Activated CD8-positive, alpha-beta memory T cell treated with anti-CD3 and anti-CD28 coated beads for 36 hours (primary cell): ENCODE data around the gene RPL36. TPM values are rescaled to one million over a fixed set of nuclear protein-coding genes. Genes with fewer than 3 reads are reported as not detected.
"Not testable (repeated sequence)": the region's sequence is repeated elsewhere in the genome, so short reads cannot be mapped to it uniquely, and the experiment has no call there.

ENCODE experiments used
- CTCF ChIA-PET: fragments of 350-600 bp; sonication (Branson Sonifier 250); formaldehyde crosslinking; loops from one replicate; lab custom pipeline; 2021; ENCODE audit warnings: antibody characterized with exemption; lab: Charles Lee
- POLR2A ChIA-PET: fragments of 350-600 bp; sonication (Branson Sonifier 250); formaldehyde crosslinking; loops from one replicate; lab custom pipeline; 2021; ENCODE audit warnings: antibody characterized with exemption; lab: Charles Lee
- total RNA-seq, 2 experiments: library from RNA; stranded (reverse); gene quantifications; one replicate each; pipeline ENCODE4 v1.2.3, GENCODE V29; 2021

Gene RPL36
- total RNA-seq, 2 experiments from 2014 or later = 1,455 to 1,458 TPM

GRCh38 chr19:5717215-5717935 lies 27.3 kb downstream of the RPL36 start:
- POLR2A ChIA-PET = interaction anchor here (0.7 to 4.4 kb wide), 5 partner anchors 10 to 187 kb away, joined by 3 to 73 read pairs (median 3); partner anchors contain the start of gene RPL36
- CTCF ChIA-PET = interaction anchor here (1.6 to 2.8 kb wide), 3 partner anchors 10 to 27 kb away, joined by 5 to 25 read pairs (median 8); partner anchors contain the start of gene RPL36

DNA sequence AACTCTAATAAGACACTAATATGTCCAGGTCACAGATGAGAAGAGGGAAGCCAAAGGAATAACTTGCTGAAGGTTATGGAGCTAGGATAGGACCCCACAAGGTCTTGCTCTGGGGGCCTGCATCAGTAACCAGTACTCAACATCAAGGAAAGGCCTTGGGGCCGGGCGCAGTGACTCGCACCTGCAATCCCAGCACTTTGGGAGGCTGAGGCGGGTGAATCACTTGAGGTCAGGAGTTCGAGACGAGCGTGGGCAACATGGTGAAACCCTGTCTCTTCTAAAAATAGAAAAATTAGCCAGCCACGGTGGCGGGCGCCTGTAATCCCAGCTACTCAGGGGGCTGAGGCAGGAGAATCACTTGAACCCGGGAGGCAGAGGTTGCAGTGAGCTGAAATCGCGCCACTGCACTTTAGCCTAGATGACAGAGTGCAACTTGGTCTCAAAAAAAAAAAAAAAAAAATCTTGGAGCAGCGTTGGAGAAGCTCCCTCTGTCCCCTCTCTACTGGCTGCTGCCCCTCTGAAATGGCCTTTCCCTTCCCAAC lies 28.0 kb downstream of the RPL36 start:
- ChIA-PET CTCF (interaction anchor here (0.6 to 3.5 kb wide), 7 partner anchors 9 to 1578 kb away, joined by 3 to 30 read pairs (median 6); partner anchors contain the start of gene RPL36), POLR2A (interaction anchor here (0.6 to 4.4 kb wide), 16 partner anchors 8 to 1479 kb away, joined by 3 to 73 read pairs (median 5); partner anchors contain the start of genes DUS3L, NDUFA11, RPL36 and SAFB)

DNA sequence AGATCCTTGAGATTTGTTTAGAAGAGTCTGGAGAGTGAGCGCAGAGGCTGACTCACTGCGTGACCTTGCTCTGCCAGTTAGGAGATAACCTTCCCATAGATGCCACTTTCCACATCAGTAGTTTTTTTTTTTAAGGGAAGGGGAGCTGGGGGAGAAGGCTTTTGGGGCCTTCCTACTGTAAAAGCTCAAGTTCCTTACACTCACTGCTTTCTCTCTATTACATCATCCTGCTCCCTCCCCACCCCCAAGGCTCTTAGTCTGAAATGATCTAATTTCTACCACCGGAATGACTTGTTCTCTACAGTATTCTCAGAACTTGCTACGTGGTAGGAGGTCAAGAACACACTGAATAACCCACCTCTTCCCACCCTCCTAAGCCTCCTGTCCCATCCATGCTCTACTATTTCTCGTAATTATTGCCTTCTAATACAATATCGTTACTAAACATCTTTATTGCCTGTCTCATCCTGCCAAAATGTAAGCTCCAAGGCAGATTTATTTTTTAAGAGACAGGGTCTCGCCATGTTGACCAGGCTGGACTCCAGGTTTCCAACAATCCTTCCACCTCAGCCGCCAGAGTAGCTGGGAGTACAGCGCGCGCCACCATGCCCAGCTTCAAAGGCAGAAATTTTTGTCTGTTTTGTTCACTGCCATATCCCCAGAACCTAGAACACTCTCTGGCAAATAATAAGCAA lies 28.6 kb downstream of the RPL36 start:
- ChIA-PET CTCF (interaction anchor here (0.6 to 3.5 kb wide), 7 partner anchors 9 to 1579 kb away, joined by 3 to 30 read pairs (median 5); partner anchors contain the start of gene RPL36), POLR2A (interaction anchor here (0.6 to 4.4 kb wide), 19 partner anchors 9 to 1478 kb away, joined by 3 to 73 read pairs (median 5); partner anchors contain the start of genes DUS3L, NDUFA11, RPL36 and SAFB)

GRCh38 chr19:5719274-5719960 lies 29.3 kb downstream of the RPL36 start:
- ChIA-PET POLR2A (interaction anchor here (0.6 to 4.4 kb wide), 11 partner anchors 12 to 742 kb away, joined by 3 to 73 read pairs (median 12); partner anchors contain the start of genes DUS3L, NDUFA11, RPL36 and SAFB), CTCF (interaction anchor here (0.9 to 3.5 kb wide), 6 partner anchors 10 to 85 kb away, joined by 4 to 30 read pairs (median 6); partner anchors contain the start of gene RPL36)

DNA sequence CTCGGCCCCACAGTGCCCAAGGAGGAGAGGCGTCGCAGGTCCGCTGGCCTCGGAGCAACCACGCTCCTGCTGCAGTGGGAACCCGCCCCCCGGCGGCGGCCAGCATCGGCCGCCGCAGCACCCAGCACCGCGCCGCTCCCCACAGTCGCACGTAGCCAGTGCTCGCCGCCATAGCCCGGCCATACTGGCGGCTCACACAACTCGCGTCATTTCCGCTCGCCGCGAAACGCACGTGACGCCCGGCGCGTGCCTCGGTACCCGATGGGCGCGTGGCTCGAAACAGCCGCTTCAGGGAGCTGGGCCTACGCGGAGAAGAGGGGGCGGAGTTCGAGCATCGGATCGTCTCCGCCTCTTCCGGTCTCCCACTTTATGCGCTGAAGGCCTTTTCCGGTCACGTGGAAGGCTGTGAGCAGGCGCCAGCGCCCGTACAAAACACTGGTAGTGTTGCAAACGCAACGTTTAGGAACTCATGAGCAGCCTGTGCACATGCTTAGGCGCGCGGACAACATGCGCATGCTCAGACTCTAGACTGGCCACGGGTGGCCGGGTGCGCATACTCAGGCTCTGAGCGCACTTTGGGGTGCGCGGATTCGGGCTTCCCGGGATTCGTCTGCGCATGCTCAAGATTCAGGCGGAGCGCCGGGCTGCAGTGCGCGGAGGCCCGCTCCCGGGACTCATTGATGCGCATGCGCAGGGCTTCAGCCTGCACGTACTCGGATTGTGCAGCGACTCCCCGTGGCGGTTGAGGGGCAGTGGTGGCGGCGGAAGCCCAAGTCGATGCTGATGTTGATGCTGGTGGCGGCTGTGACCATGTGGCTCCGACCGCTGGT lies 30.1 kb downstream of the RPL36 start, which contains the start of the genes CATSPERD and LONP1:
TSS of gene CATSPERD (plus strand) at position 677 of the 830 bp plus-strand sequence. CDS start at position 778, 101 bp downstream.
TSS of gene LONP1 (minus strand) at position 186 of the 830 bp plus-strand sequence. CDS start at position 172, 14 bp downstream.
- POLR2A ChIA-PET = interaction anchor here (0.5 to 4.4 kb wide), 8 partner anchors 14 to 108 kb away, joined by 3 to 73 read pairs (median 10); partner anchors contain the start of genes DUS3L, RPL36, SAFB and SAFB2
- CTCF ChIA-PET = interaction anchor here (0.9 to 3.5 kb wide), 7 partner anchors 18 to 83 kb away, joined by 3 to 30 read pairs (median 7); no protein-coding TSS in a partner anchor

DNA sequence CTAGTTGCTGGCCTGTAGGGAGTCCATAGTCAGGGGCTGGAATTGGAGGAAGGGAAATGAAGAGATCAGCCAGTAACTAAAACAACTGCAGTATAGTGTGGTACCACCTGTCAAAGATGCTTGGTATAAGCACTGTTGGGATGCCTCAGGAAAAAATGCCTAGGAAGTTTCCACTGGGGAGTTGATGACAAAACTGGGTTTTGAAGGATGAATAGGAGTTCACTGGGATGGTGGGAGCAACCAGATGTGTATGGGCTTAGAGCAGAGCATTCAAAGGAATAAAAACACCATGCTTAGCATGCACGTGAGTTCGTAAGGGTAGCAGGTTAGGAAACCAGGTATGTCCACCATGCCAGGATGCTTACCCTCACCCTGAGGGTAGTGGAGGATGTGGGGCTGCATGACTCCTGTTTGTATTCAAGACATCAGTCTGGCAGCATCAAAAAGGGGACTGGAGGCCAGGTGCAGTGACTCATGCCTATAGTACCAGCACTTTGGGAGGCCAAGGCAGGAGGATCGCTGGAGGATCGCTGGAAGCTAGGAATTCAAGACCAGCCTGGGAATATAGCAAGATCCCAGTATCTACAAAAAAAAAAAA lies 37.5 kb downstream of the RPL36 start:
- CTCF ChIA-PET = no interaction called here
- POLR2A ChIA-PET = no interaction called here

GRCh38 chr19:5733172-5733571 lies 43.1 kb downstream of the RPL36 start:
- CTCF ChIA-PET = not testable (repeated sequence)

DNA sequence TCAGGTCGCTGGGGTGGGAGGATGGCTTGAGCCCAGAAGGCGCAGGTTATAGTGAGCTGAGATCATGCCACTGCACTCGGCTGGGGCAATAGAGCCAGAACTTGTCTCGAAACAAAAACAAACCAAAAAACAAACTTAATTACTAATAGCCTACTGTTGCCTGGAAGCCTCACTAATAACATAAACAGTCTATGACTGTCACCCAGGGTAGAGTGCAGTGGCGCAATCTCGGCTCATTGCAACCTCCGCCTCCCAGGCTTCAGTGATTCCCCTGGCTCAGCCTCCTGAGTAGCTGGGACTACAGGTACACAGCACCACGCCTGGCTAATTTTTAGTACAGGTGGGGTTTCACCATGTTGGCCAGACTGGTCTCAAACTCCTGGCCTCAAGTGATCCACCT lies 48.3 kb downstream of the RPL36 start:
- ChIA-PET POLR2A (interaction anchor here (0.6 kb wide), 1 partner anchor 38 kb away, joined by 4 read pairs; no protein-coding TSS in a partner anchor), CTCF (interaction anchor here (0.6 kb wide), 1 partner anchor 18 kb away, joined by 3 read pairs; the partner anchor contains the start of genes CATSPERD and LONP1)

More at GRCh38 chr19:5733172-5733571, 43.1 kb downstream of the RPL36 start:
- POLR2A ChIA-PET = not testable (repeated sequence)

Other genes starting within 250 kb of the RPL36 start
- not detected for gene ZNRF4, start 234.9 kb upstream of the RPL36 start, total RNA-seq
- gene TINCR, start 122.3 kb upstream of the RPL36 start, total RNA-seq = under 1 TPM; 0.27 to 0.48 TPM
- 10 to 100 TPM; 78.5 to 83.6 TPM for gene SAFB2, start 67.5 kb upstream of the RPL36 start, total RNA-seq
- 100 to 1,000 TPM; 128 to 129 TPM for gene SAFB, start 67.2 kb upstream of the RPL36 start, total RNA-seq
- 10 to 100 TPM; 54.6 to 62.1 TPM for gene MICOS13, start 9.8 kb upstream of the RPL36 start, total RNA-seq
- gene HSD11B1L, start 9.3 kb upstream of the RPL36 start, total RNA-seq = 1 to 10 TPM; 1.8 to 2.2 TPM
- 100 to 1,000 TPM; 284 to 290 TPM for gene LONP1, start 29.9 kb downstream of the RPL36 start, total RNA-seq
- not detected for gene CATSPERD, start 30.3 kb downstream of the RPL36 start, total RNA-seq
- gene PRR22, start 94.5 kb downstream of the RPL36 start, total RNA-seq = 1 to 10 TPM; 8.5 to 9.9 TPM
- gene DUS3L, start 100.9 kb downstream of the RPL36 start, total RNA-seq = 10 to 100 TPM; 85.1 to 94.6 TPM
- under 1 TPM in 1 of 2 experiments, not detected in 1; 0.25 TPM for gene NRTN, start 114.8 kb downstream of the RPL36 start, total RNA-seq
- not detected for gene FUT6, start 149.4 kb downstream of the RPL36 start, total RNA-seq
- not detected for gene FUT3, start 161.2 kb downstream of the RPL36 start, total RNA-seq
- not detected for gene FUT5, start 180.2 kb downstream of the RPL36 start, total RNA-seq
- gene NDUFA11, start 213.5 kb downstream of the RPL36 start, total RNA-seq = 100 to 1,000 TPM; 238 to 252 TPM
- gene VMAC, start 214.6 kb downstream of the RPL36 start, total RNA-seq = 1 to 10 TPM; 1.7 to 1.9 TPM
- 1 to 10 TPM; 1.7 to 2.2 TPM for gene CAPS, start 224.0 kb downstream of the RPL36 start, total RNA-seq